IMR-90 (cell line): ENCODE results near the gene GMEB1. TPM values are rescaled to one million over a fixed set of nuclear protein-coding genes. Genes with fewer than 3 reads are reported as not detected.

Experiments used
- ATAC-seq: fragments of 200-7000 bp; cut with Tn5 transposase; 2 replicates; pipeline ENCODE4 v1.9.1; 2020; ENCODE audit warnings: low read depth, mild to moderate bottlenecking, moderate library complexity
- BruUV-seq: library from RNA; stranded (reverse); fragments of 400-500 nt; replicated peaks from 2 replicates; lab custom pipeline; 2021; lab: Mats Ljungman, UMichigan
- CTCF ChIA-PET: fragments of 300-600 bp; formaldehyde crosslinking; extraction: SDS; loops from one replicate; lab custom pipeline; 2021; ENCODE audit warnings: antibody characterized with exemption; lab: Yijun Ruan, JAX
- POLR2A ChIA-PET: fragments of 300-600 bp; sonication (Branson Sonifier 250); formaldehyde crosslinking; loops from one replicate; lab custom pipeline; 2022; ENCODE audit warnings: antibody characterized with exemption; ENCODE audit not compliant: unreplicated experiment; lab: Charles Lee
- DNase-seq: peaks from one replicate; pipeline ENCODE4 v3.0.0; 2013
- H2AFZ ChIP-seq: replicated peaks from 2 replicates; pipeline ENCODE3; 2013; ENCODE audit warnings: low read length, mild to moderate bottlenecking; ENCODE audit not compliant: poor library complexity
- H2AK5ac ChIP-seq: 2 replicates; pipeline ENCODE4 v1.6.1; 2013; ENCODE audit warnings: low read depth, low read length, inconsistent platforms
- H2AK9ac ChIP-seq: replicated peaks from 2 replicates; pipeline ENCODE3; 2013; ENCODE audit warnings: mild to moderate bottlenecking, low read depth, low read length, moderate library complexity; ENCODE audit not compliant: poor library complexity
- H2BK120ac ChIP-seq: 2 replicates; pipeline ENCODE4 v1.6.1; 2013; ENCODE audit warnings: low read depth, low read length, inconsistent platforms
- H2BK15ac ChIP-seq: 3 replicates; pipeline ENCODE4 v1.6.1; 2013; ENCODE audit warnings: low read depth, low read length, inconsistent platforms
- H2BK20ac ChIP-seq: 2 replicates; pipeline ENCODE4 v1.6.1; 2013; ENCODE audit warnings: low read depth, mild to moderate bottlenecking, inconsistent platforms, low read length, moderate library complexity
- H2BK5ac ChIP-seq: 2 replicates; pipeline ENCODE4 v1.6.1; 2013; ENCODE audit warnings: mild to moderate bottlenecking, low read depth, low read length, inconsistent platforms; ENCODE audit not compliant: poor library complexity, severe bottlenecking
- H3K14ac ChIP-seq: replicated peaks from 2 replicates; pipeline ENCODE4 v1.6.1; 2013; ENCODE audit warnings: low read depth, low read length, inconsistent platforms
- H3K18ac ChIP-seq: 2 replicates; pipeline ENCODE4 v1.6.1; 2013; ENCODE audit warnings: low read depth, low read length, control low read depth
- H3K23ac ChIP-seq: 2 replicates; pipeline ENCODE4 v1.6.1; 2013; ENCODE audit warnings: low read depth, low read length, inconsistent platforms
- H3K27ac ChIP-seq: 2 replicates; pipeline ENCODE4 v1.5.1; 2013; ENCODE audit warnings: mild to moderate bottlenecking, control low read depth, low read length; ENCODE audit not compliant: insufficient read depth
- H3K27me3 ChIP-seq: 2 replicates; pipeline ENCODE4 v1.6.1; 2013; ENCODE audit warnings: low read length; ENCODE audit not compliant: control insufficient read depth, insufficient read depth
- H3K36me3 ChIP-seq: 2 replicates; pipeline ENCODE4 v1.6.1; 2013; ENCODE audit warnings: low read length, mixed read lengths; ENCODE audit not compliant: control insufficient read depth, insufficient read depth
- H3K4ac ChIP-seq: 2 replicates; pipeline ENCODE4 v1.6.1; 2013; ENCODE audit warnings: low read depth, low read length, inconsistent platforms
- H3K4me1 ChIP-seq: 2 replicates; pipeline ENCODE4 v1.6.1; 2013; ENCODE audit warnings: low read length, mixed read lengths; ENCODE audit not compliant: control insufficient read depth, insufficient read depth
- H3K4me2 ChIP-seq: 2 replicates; pipeline ENCODE4 v1.6.1; 2013; ENCODE audit warnings: low read depth, mild to moderate bottlenecking, control low read depth, low read length, moderate library complexity
- H3K4me3 ChIP-seq: 2 replicates; pipeline ENCODE4 v1.5.1; 2013; ENCODE audit warnings: low read depth, mild to moderate bottlenecking, control low read depth, low read length, moderate library complexity; ENCODE audit not compliant: insufficient read depth
- H3K56ac ChIP-seq: 2 replicates; pipeline ENCODE4 v1.6.1; 2013; ENCODE audit warnings: low read length, inconsistent platforms; ENCODE audit not compliant: insufficient read depth; ENCODE audit errors: extremely low read depth
- H3K79me1 ChIP-seq, 2 experiments: 2 replicates each; pipeline ENCODE4 v1.6.1; 2013; ENCODE audit warnings: low read length in 2 of 2, inconsistent platforms in 1 of 2, low read depth in 1 of 2
- H3K9ac ChIP-seq: 2 replicates; pipeline ENCODE4 v1.6.1; 2013; ENCODE audit warnings: low read depth, low read length, control low read depth
- H3K9me1 ChIP-seq: 2 replicates; pipeline ENCODE4 v1.6.1; 2013; ENCODE audit warnings: low read length, inconsistent platforms; ENCODE audit not compliant: insufficient read depth
- H3K9me3 ChIP-seq: 2 replicates; pipeline ENCODE4 v1.6.1; 2013; ENCODE audit warnings: low read length; ENCODE audit not compliant: control insufficient read depth, insufficient read depth
- H4K20me1 ChIP-seq: 2 replicates; pipeline ENCODE4 v1.6.1; 2013; ENCODE audit warnings: low read length, inconsistent platforms; ENCODE audit not compliant: insufficient read depth
- H4K5ac ChIP-seq: 2 replicates; pipeline ENCODE4 v1.6.1; 2013; ENCODE audit warnings: mild to moderate bottlenecking, low read depth, low read length, control low read depth
- H4K8ac ChIP-seq, 2 experiments: 2 replicates each; pipeline ENCODE4 v1.6.1; 2013; ENCODE audit warnings: low read depth in 2 of 2, low read length in 2 of 2, control low read depth in 1 of 2, inconsistent platforms in 1 of 2
- H4K91ac ChIP-seq: 2 replicates; pipeline ENCODE4 v1.6.1; 2013; ENCODE audit warnings: low read depth, low read length, inconsistent platforms; ENCODE audit not compliant: insufficient read depth
- CHD1 ChIP-seq: IDR thresholded peaks from 2 replicates; pipeline ENCODE4 v1.6.1; 2012; ENCODE audit warnings: low read depth, low read length, improper control_type of control experiment
- ELK1 ChIP-seq: fragments of 150-350 bp; IDR thresholded peaks from 2 replicates; pipeline ENCODE4 v1.6.1; 2016; ENCODE audit warnings: low read depth, mild to moderate bottlenecking, low read length, moderate library complexity, borderline replicate concordance
- FOS ChIP-seq: fragments of 150-350 bp; IDR thresholded peaks from 2 replicates; pipeline ENCODE4 v1.6.1; 2016; ENCODE audit warnings: low read depth, low read length
- MAFK ChIP-seq: IDR thresholded peaks from 2 replicates; pipeline ENCODE4 v1.6.1; 2012; ENCODE audit warnings: low read depth, low read length, improper control_type of control experiment
- MAZ ChIP-seq: IDR thresholded peaks from 2 replicates; pipeline ENCODE4 v1.6.1; 2012; ENCODE audit warnings: low read depth, mild to moderate bottlenecking, low read length, improper control_type of control experiment, moderate library complexity, borderline replicate concordance
- MXI1 ChIP-seq: IDR thresholded peaks from 2 replicates; pipeline ENCODE4 v1.6.1; 2012; ENCODE audit warnings: low read depth, mild to moderate bottlenecking, low read length, moderate library complexity, borderline replicate concordance
- NFE2L2 ChIP-seq: fragments of 150-350 bp; IDR thresholded peaks from 2 replicates; pipeline ENCODE4 v1.6.1; 2016; ENCODE audit warnings: low read depth, mild to moderate bottlenecking, low read length
- RAD21 ChIP-seq: IDR thresholded peaks from 2 replicates; pipeline ENCODE4 v1.6.1; 2012; ENCODE audit warnings: low read length, improper control_type of control experiment
- RCOR1 ChIP-seq: IDR thresholded peaks from 2 replicates; pipeline ENCODE4 v1.6.1; 2012; ENCODE audit warnings: mild to moderate bottlenecking, low read length, improper control_type of control experiment; ENCODE audit not compliant: insufficient replicate concordance
- SMC3 ChIP-seq: fragments of 150-350 bp; IDR thresholded peaks from 2 replicates; pipeline ENCODE4 v1.6.1; 2016; ENCODE audit warnings: low read depth, mild to moderate bottlenecking, antibody characterized with exemption, low read length, moderate library complexity
- WGBS, 2 experiments: methylation state at CpG; one replicate each; pipeline versions ENCODE4 v1.1.5 to v1.1.7; 2013; ENCODE audit warnings: missing lambda C conversion rate in 2 of 2; ENCODE audit not compliant: insufficient read length in 1 of 2; ENCODE audit errors: extremely low coverage in 2 of 2; 5-methylcytosine and 5-hydroxymethylcytosine counted together
- dilution Hi-C: fragments of 300-500 bp; cut with HindIII; formaldehyde crosslinking; loops from one replicate; pipeline ENCODE4 v1.14.3; 2018; ENCODE audit warnings: low sequenced_read_pairs; ENCODE audit not compliant: unreplicated experiment
- in situ Hi-C: fragments of 300-500 bp; cut with MboI; formaldehyde crosslinking; loops from 3 replicates; pipeline ENCODE4 v1.14.3; 2019; ENCODE audit warnings: low sequenced_read_pairs, inconsistent platforms, mixed read lengths
- intact Hi-C: fragments of 100-400 bp; cut with micrococcal nuclease; formaldehyde crosslinking; loops from 2 replicates; pipeline ENCODE4 v1.10.0; 2022
- polyA plus RNA-seq, 3 experiments: library from polyadenylated mRNA; depleted of rRNA; stranded (reverse); fragments of >200 nt; gene quantifications; 2 replicates each; pipeline ENCODE4 v1.2.3, GENCODE V29; 2012; ENCODE audit warnings: low replicate concordance in 1 of 3
- total RNA-seq: library from RNA; depleted of rRNA; stranded (reverse); fragments of >200 nt; gene quantifications from 2 replicates; pipeline ENCODE4 v1.2.3, GENCODE V29; 2012
- TF ChIP-seq, protein P1 (sequence below): fragments of 150-350 bp; IDR thresholded peaks from 2 replicates; pipeline ENCODE4 v1.6.1; 2017; ENCODE audit warnings: mild to moderate bottlenecking, antibody characterized with exemption, low read length, low read depth

GMEB1 gene
- total and polyA plus RNA-seq, 2 of the 4 experiments (the other 2 are of a cell fraction): 7.1 to 7.9 TPM

DNA sequence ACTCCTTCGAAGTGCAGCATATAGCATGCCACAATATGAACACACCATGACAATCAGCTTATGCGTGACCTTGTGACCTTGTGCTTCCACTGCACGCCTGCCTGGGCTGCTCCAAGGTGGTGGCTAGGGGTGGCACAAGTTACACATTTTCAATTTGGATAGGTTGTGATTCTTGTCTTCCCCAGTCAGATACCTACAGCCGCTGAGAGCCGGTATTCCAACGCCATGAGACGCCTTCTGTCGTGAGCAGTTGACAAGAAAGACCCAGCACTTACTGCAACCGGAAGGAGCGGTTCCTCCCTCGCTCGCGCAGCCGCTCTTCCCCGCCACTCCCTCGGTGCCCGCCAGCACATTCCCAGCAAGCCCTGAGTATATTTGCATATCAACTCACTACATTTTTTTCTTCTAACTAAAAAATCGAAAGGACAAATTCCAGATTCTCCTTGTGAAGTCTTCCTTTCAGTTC is 20.5 kb upstream of the GMEB1 start (continued):
- no peak for TF ChIP-seq SMC3

- in situ Hi-C loops: no loop called here
- TF ChIP-seq ELK1 (no peak), MXI1 (no peak), FOS (peak; percentile 37; the same call in 1 of the 2 replicates), CHD1 (peak; percentile 97; the same call in 1 of the 2 replicates), RCOR1 (peak; percentile 13), MAZ (peak; percentile 73), MAFK (no peak; the same call in 1 of the 2 replicates), NFE2L2 (peak; percentile 43; the same call in 1 of the 2 replicates), SMC3 (peak; percentile 26; the same call in 1 of the 2 replicates), RAD21 (peak; percentile 15; the same call in 1 of the 2 replicates)
- TF ChIP-seq, protein P1, sequence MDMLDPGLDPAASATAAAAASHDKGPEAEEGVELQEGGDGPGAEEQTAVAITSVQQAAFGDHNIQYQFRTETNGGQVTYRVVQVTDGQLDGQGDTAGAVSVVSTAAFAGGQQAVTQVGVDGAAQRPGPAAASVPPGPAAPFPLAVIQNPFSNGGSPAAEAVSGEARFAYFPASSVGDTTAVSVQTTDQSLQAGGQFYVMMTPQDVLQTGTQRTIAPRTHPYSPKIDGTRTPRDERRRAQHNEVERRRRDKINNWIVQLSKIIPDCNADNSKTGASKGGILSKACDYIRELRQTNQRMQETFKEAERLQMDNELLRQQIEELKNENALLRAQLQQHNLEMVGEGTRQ: peak; percentile 48; the same call in 1 of the 2 replicates
Observed at GRCh38 chr1:28648474-28649198, 19.9 kb upstream of the GMEB1 start, which contains the start of gene RNU11. Gene RNU11, plus strand, starts transcription at chr1:28648600.

More at GRCh38 chr1:28648474-28649198, 19.9 kb upstream of the GMEB1 start, which contains the start of gene RNU11:
- Histone ChIP-seq H3K36me3 (no peaks in the 10 kb centered on the region), H4K5ac (peak within 1 kb of the TSS; percentile 72), H3K79me1 (peaks cover 7 to 9% of the 10 kb centered on the region in 2 experiments; a peak in 3 of 4 replicates), H2BK120ac (peak within 1 kb of the TSS; percentile 96), H3K56ac (peak within 1 kb of the TSS; percentile 99), H4K20me1 (peaks cover 4% of the 10 kb centered on the region; the same call in 1 of the 2 replicates), H3K23ac (peak within 1 kb of the TSS; percentile 86), H3K9ac (peak within 1 kb of the TSS; percentile 71), H3K14ac (peak within 1 kb of the TSS; percentile 95), H3K4ac (peak within 1 kb of the TSS; percentile 95), H4K91ac (peak within 1 kb of the TSS; percentile 88), H3K9me3 (no peaks in the 10 kb centered on the region), H3K27ac (peak within 1 kb of the TSS; percentile 79), H2AK5ac (peak within 1 kb of the TSS; percentile 79), H3K18ac (peak within 1 kb of the TSS; percentile 58), H4K8ac (peak within 1 kb of the TSS; percentile 82 to 93), H2BK20ac (peak within 1 kb of the TSS; percentile 93), H3K9me1 (peaks cover 3% of the 10 kb centered on the region; the same call in 1 of the 2 replicates), H3K4me3 (peak within 1 kb of the TSS; percentile 28), H3K4me1 (peaks cover 1% of the 10 kb centered on the region), H2AK9ac (peak within 1 kb of the TSS; percentile 80), H2BK15ac (peak within 1 kb of the TSS; percentile 81; the same call in 2 of the 3 replicates), H3K4me2 (peak within 1 kb of the TSS; percentile 79), H2BK5ac (peak within 1 kb of the TSS; percentile 97), H3K27me3 (no peaks in the 10 kb centered on the region), H2AFZ (peak within 1 kb of the TSS; percentile 88)
- ChIA-PET CTCF (interaction anchor here (0.6 to 1.2 kb wide), 3 partner anchors 212 to 281 kb away, joined by 3 to 9 read pairs (median 5); no protein-coding TSS in a partner anchor), POLR2A (interaction anchor here (0.6 to 1.4 kb wide), 10 partner anchors 13 to 554 kb away, joined by 3 to 8 read pairs (median 4); partner anchors contain the start of genes GMEB1 and YTHDF2)
- TSS peak; percentile 100 for BruUV-seq
- ATAC-seq (peak; percentile 72), DNase-seq (peak; percentile 100)
- intact Hi-C loops (loop anchor here (1.0 to 10.0 kb wide), 6 partner anchors 20 to 546 kb away; partner anchors contain the start of genes GMEB1 and YTHDF2), dilution Hi-C loops (no loop called here)
- 2% methylated on average over 8 of the region's 28 CpGs; no CpG with 5 or more reads in 1 of the 2 experiments for WGBS, 2 experiments
